Pancreas (tissue), 10 donors: ENCODE measurements around the gene PGLYRP4. TPM values are rescaled to one million over a fixed set of nuclear protein-coding genes. Genes with fewer than 3 reads are reported as not detected.

Source experiments
- ATAC-seq, 4 donors: fragments of 200-7000 bp; cut with Tn5 transposase; one replicate each; pipeline versions ENCODE4 v1.8.0 to v1.9.1; 2020; ENCODE audit warnings: mild to moderate bottlenecking in 4 of 4, moderate library complexity in 4 of 4
- DNase-seq, 6 donors: peaks; one replicate each; pipeline ENCODE4 v3.0.0-alpha.2; 2020
- FAIRE-seq: peaks from 2 replicates; lab custom pipeline; 2012; peaks lifted over from hg19 to GRCh38; lab: Jason Lieb, UNC
- H3K27ac ChIP-seq, 4 donors: fragments of 200-600 bp; sonication (generic); 1 replicate in 3 of 4; 2 replicates in 1 of 4; pipeline versions ENCODE4 v1.5.0 to v1.8.0; 2020
- H3K27me3 ChIP-seq, 4 donors: fragments of 200-600 bp; one replicate each; pipeline ENCODE4 v1.8.0; 2021
- H3K36me3 ChIP-seq, 3 donors: fragments of 200-600 bp; sonication (generic) in 1 of 3; one replicate each; pipeline versions ENCODE4 v1.5.0 to v1.8.0; 2020 to 2021
- H3K4me1 ChIP-seq, 3 donors: fragments of 200-600 bp; one replicate each; pipeline ENCODE4 v1.8.0; 2021
- H3K4me3 ChIP-seq, 4 donors: fragments of 200-600 bp; sonication (generic) in 2 of 4; one replicate each; pipeline versions ENCODE4 v1.5.0 to v1.8.0; 2020 to 2021
- H3K9me3 ChIP-seq, 4 donors: fragments of 200-600 bp; one replicate each; pipeline ENCODE4 v1.8.0; 2021
- WGBS, 2 donors: extraction: QIAGEN DNeasy Blood & Tissue Kit; methylation state at CpG; one replicate each; pipeline ENCODE4 v1.1.7; 2013; 5-methylcytosine and 5-hydroxymethylcytosine counted together
- intact Hi-C, 3 donors: fragments of 100-400 bp; cut with DNase I; formaldehyde crosslinking; loops; one replicate each; pipeline versions ENCODE4 v1.11.1 to v1.14.2; 2022
- polyA plus RNA-seq, 2 donors: library from polyadenylated mRNA; stranded (reverse); fragments of 200-250 nt; gene quantifications; one replicate each; pipeline ENCODE4 v1.2.3, GENCODE V29; 2013
- total RNA-seq, 6 donors: library from RNA; stranded (reverse); fragmentation: NEBNext Ultra II Directional in 4 of 6; extraction: Animal tissue kit (Norgen Biotek cat#: 25700) in 4 of 6; gene quantifications; one replicate each; pipeline versions ENCODE4 v1.2.1 to v1.2.4, GENCODE V29; 2021 to 2023
- TF ChIP-seq, protein P1 (sequence below), 4 donors: fragments of 200-600 bp; sonication (generic) in 3 of 4; IDR thresholded peaks; one replicate each; pipeline versions ENCODE4 v1.5.0 to v1.8.0; 2021; ENCODE audit warnings: antibody characterized with exemption in 4 of 4
- donor health status: healthy with polysubstance abuse.
- donor health status: DM: no; HTN: no; CAD: no; lungs with moderate emphysema.
- donor health status: DM: no; HTN: no; CAD: no.
- donor health status: control.
- donor health status: control.
- donor health status: Bipolar disorder and iron deficiency.
- donor health status: DM: yes; HTN: yes; CAD: no.
- donor health status: DM: no; HTN: no; CAD: no.
- donor health status: DM: no; HTN: no; CAD: no.
- donor health status: DM: yes; HTN: yes; CAD: no.

Gene PGLYRP4
- total and polyA plus RNA-seq, 8 donors, result 0.37 TPM; not detected in 7

DNA sequence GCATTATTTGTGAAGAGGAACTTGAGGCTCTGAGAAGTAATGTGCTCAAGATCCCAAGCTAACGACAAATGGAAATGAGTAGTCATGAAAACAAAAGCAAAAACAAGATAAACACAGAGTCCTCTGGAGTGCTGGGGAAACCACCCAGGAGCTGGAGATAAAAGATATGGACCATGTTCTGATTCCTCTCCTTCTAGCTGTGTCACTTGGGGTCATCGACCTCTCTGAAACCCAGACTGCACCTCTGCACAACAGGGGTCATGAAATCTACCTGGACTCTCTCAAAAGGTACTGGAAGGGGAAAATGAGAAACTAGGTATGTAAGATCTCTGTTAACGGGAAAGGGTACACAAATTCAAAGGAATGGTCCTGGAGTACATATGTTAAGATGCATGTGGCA, 6.5 kb downstream of the PGLYRP4 start:
- Histone ChIP-seq H3K4me1 (no peaks in the 10 kb centered on the region), H3K27ac (no peak overlapping the region), H3K27me3 (no peaks in the 10 kb centered on the region), H3K4me3 (no peak overlapping the region), H3K9me3 (no peaks in the 10 kb centered on the region), H3K36me3 (no peaks in the 10 kb centered on the region)
- intact Hi-C loops, result no loop called here
- ATAC-seq (no peak), DNase-seq (no peak), FAIRE-seq (no peak)
- TF ChIP-seq, protein P1, sequence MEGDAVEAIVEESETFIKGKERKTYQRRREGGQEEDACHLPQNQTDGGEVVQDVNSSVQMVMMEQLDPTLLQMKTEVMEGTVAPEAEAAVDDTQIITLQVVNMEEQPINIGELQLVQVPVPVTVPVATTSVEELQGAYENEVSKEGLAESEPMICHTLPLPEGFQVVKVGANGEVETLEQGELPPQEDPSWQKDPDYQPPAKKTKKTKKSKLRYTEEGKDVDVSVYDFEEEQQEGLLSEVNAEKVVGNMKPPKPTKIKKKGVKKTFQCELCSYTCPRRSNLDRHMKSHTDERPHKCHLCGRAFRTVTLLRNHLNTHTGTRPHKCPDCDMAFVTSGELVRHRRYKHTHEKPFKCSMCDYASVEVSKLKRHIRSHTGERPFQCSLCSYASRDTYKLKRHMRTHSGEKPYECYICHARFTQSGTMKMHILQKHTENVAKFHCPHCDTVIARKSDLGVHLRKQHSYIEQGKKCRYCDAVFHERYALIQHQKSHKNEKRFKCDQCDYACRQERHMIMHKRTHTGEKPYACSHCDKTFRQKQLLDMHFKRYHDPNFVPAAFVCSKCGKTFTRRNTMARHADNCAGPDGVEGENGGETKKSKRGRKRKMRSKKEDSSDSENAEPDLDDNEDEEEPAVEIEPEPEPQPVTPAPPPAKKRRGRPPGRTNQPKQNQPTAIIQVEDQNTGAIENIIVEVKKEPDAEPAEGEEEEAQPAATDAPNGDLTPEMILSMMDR (IDR thresholded peaks at IDR 0.05), result no peak
- WGBS, 2 donors, result 61 to 70% methylated on average over 3 of the region's 3 CpGs

DNA sequence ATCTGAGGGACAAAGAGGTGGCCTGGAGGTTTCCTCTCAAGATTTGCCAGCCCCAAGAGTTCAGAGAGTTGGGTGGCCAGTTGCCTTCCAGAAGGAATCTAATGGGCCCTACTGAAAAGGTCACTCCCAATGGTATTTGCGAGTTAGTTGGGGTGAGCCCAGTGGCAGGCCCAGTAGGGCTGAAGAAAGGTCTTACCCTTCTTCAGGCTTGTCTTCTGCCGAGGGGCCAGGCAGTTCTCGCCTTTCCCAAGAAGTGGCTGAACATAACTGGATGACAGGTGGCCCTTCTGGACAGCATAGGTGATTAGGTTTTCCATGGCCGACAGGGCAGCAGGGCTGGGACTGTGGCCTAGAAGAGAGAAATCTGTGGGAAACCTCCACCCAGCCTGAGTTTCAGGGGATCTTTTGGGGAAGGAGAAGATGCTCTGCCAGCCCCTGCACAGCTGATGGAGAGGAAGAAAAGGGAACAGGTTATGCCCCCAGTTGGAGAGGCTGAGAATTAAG, 7.2 kb downstream of the PGLYRP4 start:
- Histone ChIP-seq H3K9me3 (no peaks in the 10 kb centered on the region), H3K4me1 (no peaks in the 10 kb centered on the region), H3K27me3 (no peaks in the 10 kb centered on the region), H3K36me3 (no peaks in the 10 kb centered on the region), H3K27ac (no peak overlapping the region), H3K4me3 (no peak overlapping the region)
- DNase-seq (no peak), FAIRE-seq (no peak), ATAC-seq (no peak)
- TF ChIP-seq, protein P1 (IDR thresholded peaks at IDR 0.05), result no peak
- intact Hi-C loops, result no loop called here
- 82 to 87% methylated on average over 4 of the region's 4 CpGs for WGBS, 2 donors

DNA sequence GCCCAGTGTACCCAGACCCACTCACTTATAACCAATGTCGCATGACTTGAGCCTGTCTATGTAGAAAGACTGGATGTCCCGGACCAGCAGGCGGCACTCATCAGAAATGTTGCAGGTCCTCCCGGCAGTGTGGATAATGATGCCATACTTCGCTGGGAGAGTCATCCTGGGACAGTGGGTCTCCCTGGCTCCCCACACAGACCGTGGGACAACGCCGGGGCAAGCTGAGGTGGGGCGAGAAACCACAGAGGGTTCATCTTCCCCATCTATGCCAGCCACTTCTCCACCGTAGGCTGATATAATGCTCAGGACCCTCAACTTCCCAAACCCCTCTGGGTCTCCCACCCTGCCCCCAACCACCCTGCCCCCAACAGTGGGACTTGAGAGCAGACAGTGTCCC, 8.3 kb downstream of the PGLYRP4 start:
- Histone ChIP-seq H3K27me3 (no peaks in the 10 kb centered on the region), H3K36me3 (no peaks in the 10 kb centered on the region), H3K4me1 (no peaks in the 10 kb centered on the region), H3K9me3 (no peaks in the 10 kb centered on the region), H3K27ac (no peak overlapping the region), H3K4me3 (no peak overlapping the region)
- intact Hi-C loops, result no loop called here
- WGBS, 2 donors, result 79 to 88% methylated on average over 10 of the region's 10 CpGs
- TF ChIP-seq, protein P1 (IDR thresholded peaks at IDR 0.05), result no peak
- DNase-seq (no peak), ATAC-seq (no peak), FAIRE-seq (no peak)

DNA sequence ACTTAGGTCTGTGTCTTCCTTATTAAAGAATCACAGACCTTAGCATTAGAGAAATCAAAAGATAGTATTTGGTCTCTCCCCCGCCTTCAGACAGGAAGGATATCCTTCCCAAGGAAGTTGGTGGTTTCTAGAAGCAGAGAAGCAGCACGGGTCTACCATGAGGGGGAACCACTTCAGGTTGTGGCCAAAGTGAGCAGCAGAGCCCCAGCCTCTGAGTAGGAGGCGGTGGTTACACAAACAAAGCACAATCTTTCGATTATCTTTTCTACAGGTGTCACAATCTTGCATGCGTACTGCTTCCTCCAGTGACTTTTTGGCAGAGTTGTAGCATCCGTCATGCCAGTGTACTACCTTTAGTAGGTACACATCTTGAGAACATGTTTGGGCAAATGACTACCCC, 8.8 kb downstream of the PGLYRP4 start:
- no peak for ATAC-seq
- intact Hi-C loops, result no loop called here
- H3K4me1 ChIP-seq, result no peaks in the 10 kb centered on the region
- TF ChIP-seq, protein P1 (IDR thresholded peaks at IDR 0.05), result no peak
- no peaks in the 10 kb centered on the region for H3K36me3 ChIP-seq
- FAIRE-seq, result no peak
- H3K9me3 ChIP-seq, result no peaks in the 10 kb centered on the region
- no peak overlapping the region for H3K4me3 ChIP-seq
- DNase-seq, result no peak
- 52 to 53% methylated on average over 6 of the region's 6 CpGs for WGBS, 2 donors
- H3K27ac ChIP-seq, result no peak overlapping the region
- no peaks in the 10 kb centered on the region for H3K27me3 ChIP-seq

GRCh38 chr1:153337980-153338853, 10.4 kb downstream of the PGLYRP4 start:
- DNase-seq, result no peak
- H3K27ac ChIP-seq, result no peak overlapping the region
- no peaks in the 10 kb centered on the region for H3K27me3 ChIP-seq
- H3K4me3 ChIP-seq, result no peak overlapping the region
- H3K4me1 ChIP-seq, result no peaks in the 10 kb centered on the region
- no peaks in the 10 kb centered on the region for H3K9me3 ChIP-seq
- no peak for ATAC-seq
- 48 to 50% methylated on average over 8 of the region's 8 CpGs for WGBS, 2 donors
- FAIRE-seq, result no peak
- intact Hi-C loops, result no loop called here
- TF ChIP-seq, protein P1 (IDR thresholded peaks at IDR 0.05), result no peak
- H3K36me3 ChIP-seq, result no peaks in the 10 kb centered on the region
